Duodenal mucosa (tissue), 2 donors: ENCODE results near the gene TMEM9.

ENCODE experiments used
- H3K27ac ChIP-seq: one replicate; pipeline ENCODE4 v1.7.0; 2013; ENCODE audit warnings: low read depth, low read length
- H3K27me3 ChIP-seq, 2 donors: one replicate each; pipeline ENCODE4 v1.7.0; 2013; ENCODE audit warnings: low read length in 2 of 2, control low read depth in 1 of 2; ENCODE audit not compliant: insufficient read depth in 2 of 2, control insufficient read depth in 1 of 2
- H3K36me3 ChIP-seq, 2 donors: one replicate each; pipeline ENCODE4 v1.7.0; 2013; ENCODE audit warnings: low read length in 2 of 2, control low read depth in 1 of 2; ENCODE audit not compliant: insufficient read depth in 2 of 2, control insufficient read depth in 1 of 2
- H3K4me1 ChIP-seq, 2 donors: one replicate each; pipeline ENCODE4 v1.7.0; 2013; ENCODE audit warnings: low read length in 2 of 2, control low read depth in 1 of 2; ENCODE audit not compliant: insufficient read depth in 2 of 2, control insufficient read depth in 1 of 2
- H3K4me3 ChIP-seq, 2 donors: one replicate each; pipeline ENCODE4 v1.7.0; 2013; ENCODE audit warnings: low read length in 2 of 2, low read depth in 1 of 2
- H3K9ac ChIP-seq, 2 donors: one replicate each; pipeline ENCODE4 v1.7.0; 2013; ENCODE audit warnings: low read length in 2 of 2, low read depth in 1 of 2
- H3K9me3 ChIP-seq, 2 donors: one replicate each; pipeline ENCODE4 v1.7.0; 2013; ENCODE audit warnings: low read length in 2 of 2, control low read depth in 1 of 2; ENCODE audit not compliant: control insufficient read depth in 1 of 2

TMEM9 gene

DNA sequence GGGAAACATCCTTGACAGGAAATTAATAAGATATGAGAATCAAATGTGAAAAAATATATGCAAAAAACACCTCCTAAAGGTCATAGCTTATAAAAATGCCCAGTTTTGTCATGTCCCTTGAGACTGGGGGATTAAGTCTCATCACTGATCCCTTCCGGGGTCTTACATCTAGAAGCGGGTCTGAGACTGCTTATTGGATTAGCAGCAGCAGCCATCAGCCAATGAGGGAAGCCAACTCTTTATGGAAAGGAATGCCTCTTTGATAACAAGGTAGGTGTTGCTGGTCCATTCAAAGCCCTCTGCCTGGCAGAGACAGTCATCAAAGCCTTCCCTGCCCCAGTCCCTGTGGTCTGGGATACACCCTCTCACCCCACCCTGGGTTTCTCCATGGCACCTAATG lies 38.2 kb downstream of the TMEM9 start:
- peaks cover 0 to 10% of the 10 kb centered on the region in 2 donors for H3K4me1 ChIP-seq
- no peak overlapping the region for H3K27ac ChIP-seq
- peaks cover 0 to 5% of the 10 kb centered on the region in 2 donors for H3K27me3 ChIP-seq

DNA sequence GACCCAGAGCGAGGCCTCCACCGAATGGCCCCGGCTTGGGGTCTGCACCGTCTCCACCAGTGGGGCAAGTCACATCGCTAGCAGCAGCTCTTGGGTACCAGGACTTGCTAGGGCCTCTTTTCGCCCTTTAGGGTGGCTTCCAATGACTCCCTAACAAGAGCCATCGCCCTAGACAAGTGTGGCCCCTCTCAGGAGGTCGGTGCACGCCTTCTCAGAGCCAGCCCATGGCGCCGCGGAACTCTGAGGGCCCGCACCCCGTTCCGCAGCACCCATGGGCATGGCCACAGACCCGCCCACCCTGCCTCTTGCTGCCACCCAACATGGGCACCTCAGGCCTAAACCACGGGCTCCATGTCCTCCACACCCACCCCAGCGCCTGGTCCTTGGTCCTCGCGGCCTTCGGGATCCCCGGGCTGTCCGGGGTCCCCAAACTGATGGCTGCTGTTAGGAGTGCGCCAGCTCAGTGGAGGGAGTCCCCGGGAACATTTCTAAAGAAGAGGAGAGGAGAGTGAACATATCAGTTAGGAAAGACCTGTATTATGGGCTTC lies 38.8 kb downstream of the TMEM9 start:
- Histone ChIP-seq H3K9ac (no peak overlapping the region), H3K4me3 (no peak overlapping the region), H3K9me3 (no peaks in the 10 kb centered on the region), H3K27me3 (peaks cover 0 to 5% of the 10 kb centered on the region in 2 donors), H3K4me1 (peaks cover 0 to 10% of the 10 kb centered on the region in 2 donors), H3K27ac (no peak overlapping the region), H3K36me3 (no peaks in the 10 kb centered on the region)

More for the DNA sequence above, 38.2 kb downstream of the TMEM9 start:
- H3K4me3 ChIP-seq = no peak overlapping the region
- no peak overlapping the region for H3K9ac ChIP-seq
- H3K36me3 ChIP-seq = no peaks in the 10 kb centered on the region
- no peaks in the 10 kb centered on the region for H3K9me3 ChIP-seq

DNA sequence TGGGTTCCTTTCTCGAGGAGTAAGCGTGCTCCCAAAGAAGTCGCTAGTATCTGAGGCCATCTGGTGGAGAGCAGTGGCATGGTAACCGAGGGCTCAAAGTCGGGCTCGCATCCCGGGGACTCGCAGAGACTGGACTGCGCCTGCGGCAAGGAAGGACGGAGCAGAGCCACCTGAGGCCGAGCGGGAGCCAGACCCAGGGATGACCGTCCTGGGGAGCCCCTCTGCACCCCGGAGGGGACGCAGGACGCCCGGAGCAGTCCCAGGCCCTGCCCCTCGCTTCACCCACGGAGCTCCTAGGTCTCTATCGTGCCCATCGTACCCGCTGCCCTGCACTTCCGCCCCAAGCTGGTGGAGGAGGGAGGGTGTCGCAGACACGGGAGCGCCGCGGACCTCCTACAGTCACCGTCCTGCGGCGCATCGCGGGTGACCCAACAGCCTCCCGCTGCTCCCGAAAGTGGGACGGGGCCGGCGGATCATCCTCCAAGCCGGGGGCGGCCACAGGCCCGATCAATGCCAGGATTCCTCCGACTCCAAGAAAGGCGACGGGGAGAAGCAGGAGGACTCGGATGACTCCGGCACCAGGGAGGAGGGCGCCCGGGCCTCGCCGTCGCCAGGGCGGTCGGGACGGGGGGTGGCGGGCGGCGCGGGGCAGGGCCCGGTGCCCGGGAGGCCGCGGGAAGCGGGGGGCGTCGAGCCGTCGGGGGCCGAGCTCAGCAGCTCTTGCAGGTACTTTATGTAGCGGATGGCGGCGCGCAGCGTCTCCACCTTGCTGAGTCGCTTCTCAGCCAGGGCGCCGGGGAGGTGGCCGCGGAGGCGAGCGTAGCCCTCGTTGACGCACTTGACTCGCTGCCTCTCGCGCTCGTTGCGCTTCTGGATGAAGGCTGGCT lies 39.8 kb downstream of the TMEM9 start:
- Histone ChIP-seq H3K4me3 (peak overlapping the region; percentile 74 to 88), H3K27ac (no peak overlapping the region), H3K27me3 (peaks cover 0 to 5% of the 10 kb centered on the region in 2 donors), H3K4me1 (peaks cover 0 to 10% of the 10 kb centered on the region in 2 donors), H3K9ac (peak overlapping the region; percentile 43 to 59), H3K36me3 (no peaks in the 10 kb centered on the region), H3K9me3 (no peaks in the 10 kb centered on the region)

DNA sequence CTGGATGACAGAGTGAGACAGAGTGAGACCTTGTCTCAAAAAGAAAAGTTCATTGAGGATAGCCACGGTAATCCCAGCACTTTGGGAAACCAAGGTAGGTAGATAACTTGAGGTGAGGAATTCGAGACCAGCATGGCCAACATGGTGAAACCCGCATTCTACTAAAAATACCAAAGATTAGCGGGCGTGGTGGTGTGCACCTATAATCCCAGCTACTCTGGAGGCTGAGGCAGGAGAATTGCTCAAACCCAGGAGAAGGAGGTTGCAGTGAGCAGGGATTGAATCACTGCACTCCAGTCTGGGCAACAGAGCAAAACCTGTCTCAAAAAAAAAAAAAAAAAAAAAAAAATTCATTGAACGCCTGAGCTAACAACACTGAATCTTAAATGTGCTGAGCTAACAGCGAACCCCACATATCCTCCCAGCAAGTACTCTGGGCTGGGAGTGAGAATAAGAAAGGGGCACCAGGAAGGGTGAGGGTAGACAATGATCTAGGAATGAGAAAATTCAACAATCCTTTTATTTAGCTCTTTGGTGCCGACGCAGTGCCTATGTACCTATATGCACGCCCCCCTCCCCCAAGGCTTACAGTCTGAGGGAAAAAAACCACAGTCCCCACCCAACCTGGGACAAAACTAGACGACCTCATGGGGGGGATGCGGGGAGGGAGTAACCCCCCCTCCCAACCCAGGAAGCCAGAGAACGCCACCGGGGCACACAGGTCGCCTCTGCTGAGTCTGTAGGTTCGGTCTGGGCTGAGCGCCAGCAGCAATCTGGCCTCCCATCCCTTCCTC lies 40.6 kb downstream of the TMEM9 start:
- Histone ChIP-seq H3K9me3 (no peaks in the 10 kb centered on the region), H3K27me3 (peaks cover 0 to 5% of the 10 kb centered on the region in 2 donors), H3K9ac (peak overlapping the region; percentile 43 to 59), H3K4me1 (peaks cover 0 to 10% of the 10 kb centered on the region in 2 donors), H3K27ac (no peak overlapping the region), H3K36me3 (no peaks in the 10 kb centered on the region), H3K4me3 (peak overlapping the region; percentile 74 to 88)

DNA sequence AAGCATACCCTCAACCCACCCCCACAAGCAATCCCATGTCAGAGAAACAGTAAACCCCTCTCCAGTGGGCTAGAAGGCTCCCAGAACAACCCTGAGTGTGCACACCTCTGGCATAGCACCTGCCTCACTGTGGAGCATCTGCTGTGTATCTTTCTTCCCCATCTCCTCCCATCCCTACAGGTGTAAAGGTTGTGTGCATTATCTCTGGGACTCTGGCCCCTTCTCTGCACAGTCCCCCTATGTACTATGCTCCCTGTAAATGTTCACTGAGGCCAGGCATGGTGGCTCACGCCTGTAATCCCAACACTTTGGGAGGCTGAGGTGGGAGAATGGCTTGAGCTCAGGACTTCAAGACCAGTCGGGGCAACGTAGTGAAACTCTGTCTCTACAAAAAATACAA lies 41.3 kb downstream of the TMEM9 start:
- Histone ChIP-seq H3K9me3 (no peaks in the 10 kb centered on the region), H3K9ac (no peak overlapping the region), H3K27me3 (peaks cover 0 to 5% of the 10 kb centered on the region in 2 donors), H3K27ac (no peak overlapping the region), H3K36me3 (no peaks in the 10 kb centered on the region), H3K4me3 (no peak overlapping the region), H3K4me1 (peaks cover 0 to 10% of the 10 kb centered on the region in 2 donors)

DNA sequence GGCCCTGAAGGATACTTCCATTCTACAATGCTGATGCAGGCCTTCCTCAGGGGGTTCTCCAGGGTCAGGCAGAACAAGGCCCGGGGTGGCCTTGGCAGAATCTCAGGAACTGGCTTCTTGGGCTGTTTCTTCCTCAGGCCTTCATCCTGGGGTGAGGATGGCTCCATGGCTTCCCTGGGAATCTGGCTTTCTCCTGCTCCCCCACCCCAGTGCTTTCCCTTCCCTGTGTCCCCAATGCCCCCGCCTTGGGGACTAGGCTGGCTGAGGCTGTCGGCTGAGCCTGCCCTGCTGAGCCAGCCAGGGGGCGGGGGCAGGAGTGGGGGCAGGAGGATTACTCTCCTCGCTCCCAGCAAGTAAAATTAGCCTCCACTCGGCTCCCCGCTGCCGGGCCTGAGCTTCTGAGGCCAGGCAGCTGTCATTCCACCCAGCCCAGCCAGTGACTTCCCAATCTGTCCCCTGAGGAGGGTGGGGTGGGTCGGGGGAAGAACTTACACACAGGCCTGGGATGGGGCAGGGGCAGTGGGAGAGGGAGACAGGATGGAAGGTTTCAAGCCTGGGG lies 42.0 kb downstream of the TMEM9 start, which contains the start of gene CACNA1S:
CACNA1S (minus strand) TSS at position 254 of the 559 bp plus-strand sequence; CDS start at position 167, 87 bp downstream.
- Histone ChIP-seq H3K9me3 (no peaks in the 10 kb centered on the region), H3K27ac (no peak within 1 kb of the TSS), H3K27me3 (peaks cover 0 to 5% of the 10 kb centered on the region in 2 donors), H3K9ac (no peak within 1 kb of the TSS), H3K4me3 (no peak within 1 kb of the TSS), H3K36me3 (no peaks in the 10 kb centered on the region), H3K4me1 (peaks cover 0 to 10% of the 10 kb centered on the region in 2 donors)

DNA sequence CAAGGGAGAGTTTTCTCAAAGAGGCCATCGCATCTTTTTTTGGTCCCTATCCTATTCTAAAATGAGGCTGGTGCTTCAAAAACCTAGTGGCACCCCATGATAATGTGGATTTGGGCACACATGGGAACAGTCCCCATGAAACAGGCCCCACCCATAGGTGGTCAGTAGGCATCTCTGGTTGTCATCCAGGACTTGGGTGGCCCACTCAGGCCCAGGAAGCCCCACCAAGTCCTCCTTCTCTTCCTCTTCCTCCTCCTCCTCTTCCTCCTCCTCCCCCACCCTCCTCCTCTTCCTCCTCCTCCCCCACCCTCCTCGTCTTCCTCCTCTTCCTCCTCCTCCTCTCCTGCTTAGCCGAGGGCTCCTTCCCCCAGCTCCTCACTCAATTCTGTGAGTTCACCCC lies 42.6 kb downstream of the TMEM9 start:
- H3K9me3 ChIP-seq = no peaks in the 10 kb centered on the region
- H3K36me3 ChIP-seq = no peaks in the 10 kb centered on the region
- H3K9ac ChIP-seq = no peak overlapping the region
- peaks cover 0 to 5% of the 10 kb centered on the region in 2 donors for H3K27me3 ChIP-seq
- H3K4me3 ChIP-seq = no peak overlapping the region
- peaks cover 0 to 10% of the 10 kb centered on the region in 2 donors for H3K4me1 ChIP-seq
- H3K27ac ChIP-seq = no peak overlapping the region

DNA sequence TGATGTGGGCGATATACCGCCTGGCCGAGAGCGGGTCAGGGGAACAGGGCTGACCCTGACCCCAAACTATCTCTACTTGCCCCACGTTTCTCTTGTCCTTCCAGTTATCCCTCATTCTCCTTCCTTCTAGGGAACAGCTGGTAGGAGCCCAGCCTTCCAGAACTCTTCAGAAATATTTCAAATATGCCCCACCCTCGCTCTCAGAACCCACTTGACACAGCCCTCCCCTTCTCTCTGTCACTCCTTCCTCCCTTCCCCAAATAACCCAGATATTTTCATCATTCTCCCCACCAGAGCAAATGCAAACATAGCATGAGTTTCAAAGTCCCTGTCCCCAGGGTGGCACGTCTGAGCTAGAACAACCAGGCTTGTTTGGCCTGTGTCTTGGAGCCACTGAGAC lies 43.1 kb downstream of the TMEM9 start:
- Histone ChIP-seq H3K27me3 (peaks cover 0 to 5% of the 10 kb centered on the region in 2 donors), H3K4me1 (peaks cover 0 to 10% of the 10 kb centered on the region in 2 donors), H3K9ac (no peak overlapping the region), H3K36me3 (no peaks in the 10 kb centered on the region), H3K4me3 (no peak overlapping the region), H3K27ac (no peak overlapping the region), H3K9me3 (no peaks in the 10 kb centered on the region)

DNA sequence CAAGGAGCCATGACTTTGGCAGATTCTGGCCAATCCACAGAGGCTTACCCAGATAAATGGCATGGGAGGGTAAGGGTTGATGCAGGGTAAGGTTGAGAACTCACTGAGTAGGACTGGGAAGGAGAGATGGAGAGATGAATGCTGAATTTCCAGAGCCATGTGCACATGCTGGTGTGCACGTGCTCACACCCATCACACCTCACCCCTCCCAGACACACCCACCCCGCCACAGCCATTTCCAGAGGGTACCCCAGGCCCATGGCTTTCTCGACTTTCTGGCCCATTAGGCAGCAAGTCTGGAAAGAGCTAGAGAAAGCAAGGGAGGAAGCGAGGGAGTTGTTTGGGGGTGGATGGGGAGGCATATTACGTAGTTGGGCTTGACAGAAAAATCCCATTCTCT lies 43.7 kb downstream of the TMEM9 start:
- no peak overlapping the region for H3K9ac ChIP-seq
- H3K27ac ChIP-seq = no peak overlapping the region
- no peak overlapping the region for H3K4me3 ChIP-seq
- H3K9me3 ChIP-seq = no peaks in the 10 kb centered on the region
- no peaks in the 10 kb centered on the region for H3K36me3 ChIP-seq
- peaks cover 0 to 10% of the 10 kb centered on the region in 2 donors for H3K4me1 ChIP-seq
- H3K27me3 ChIP-seq = peaks cover 0 to 4% of the 10 kb centered on the region in 2 donors
